Astrocyte of the cerebellum (primary cell): ENCODE measurements around the gene SLC44A3.

Source experiments
- DNase-seq: peaks from one replicate; pipeline ENCODE4 v3.0.0-alpha.2; 2011; ENCODE audit warnings: low read depth
- H3K4me3 ChIP-seq: 2 replicates; pipeline ENCODE4 v1.5.1; 2011; ENCODE audit warnings: mild to moderate bottlenecking, low read depth, low read length, moderate library complexity
- in situ Hi-C: cut with HindIII; loops from 2 replicates; pipeline ENCODE4 v1.10.0; 2017; ENCODE audit warnings: low sequenced_read_pairs
- TF ChIP-seq, protein P1 (sequence below): IDR thresholded peaks from 2 replicates; pipeline ENCODE4 v1.5.1; 2012; ENCODE audit warnings: low read length, low read depth, moderate library complexity, mild to moderate bottlenecking; ENCODE audit errors: missing control alignments

SLC44A3 gene

DNA sequence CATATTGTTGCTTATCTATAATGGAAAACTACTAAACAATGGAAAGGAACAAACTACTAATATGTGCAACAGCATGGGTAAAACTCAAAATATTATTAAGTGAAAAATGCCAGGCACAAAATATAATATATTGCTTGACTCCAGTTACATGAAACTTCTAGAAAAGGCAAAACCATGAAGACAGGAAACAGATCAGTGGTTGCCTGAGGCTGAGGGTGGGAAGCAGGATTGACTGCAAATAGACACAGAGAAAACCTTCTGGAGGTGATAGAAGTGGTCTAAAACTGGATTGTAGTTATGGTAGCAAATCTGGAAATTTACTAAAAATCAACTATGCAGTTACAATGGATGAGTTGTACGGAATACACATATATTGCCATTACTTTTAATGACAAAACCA, 29.5 kb upstream of the SLC44A3 start:
- no peak for DNase-seq
- TF ChIP-seq, protein P1, sequence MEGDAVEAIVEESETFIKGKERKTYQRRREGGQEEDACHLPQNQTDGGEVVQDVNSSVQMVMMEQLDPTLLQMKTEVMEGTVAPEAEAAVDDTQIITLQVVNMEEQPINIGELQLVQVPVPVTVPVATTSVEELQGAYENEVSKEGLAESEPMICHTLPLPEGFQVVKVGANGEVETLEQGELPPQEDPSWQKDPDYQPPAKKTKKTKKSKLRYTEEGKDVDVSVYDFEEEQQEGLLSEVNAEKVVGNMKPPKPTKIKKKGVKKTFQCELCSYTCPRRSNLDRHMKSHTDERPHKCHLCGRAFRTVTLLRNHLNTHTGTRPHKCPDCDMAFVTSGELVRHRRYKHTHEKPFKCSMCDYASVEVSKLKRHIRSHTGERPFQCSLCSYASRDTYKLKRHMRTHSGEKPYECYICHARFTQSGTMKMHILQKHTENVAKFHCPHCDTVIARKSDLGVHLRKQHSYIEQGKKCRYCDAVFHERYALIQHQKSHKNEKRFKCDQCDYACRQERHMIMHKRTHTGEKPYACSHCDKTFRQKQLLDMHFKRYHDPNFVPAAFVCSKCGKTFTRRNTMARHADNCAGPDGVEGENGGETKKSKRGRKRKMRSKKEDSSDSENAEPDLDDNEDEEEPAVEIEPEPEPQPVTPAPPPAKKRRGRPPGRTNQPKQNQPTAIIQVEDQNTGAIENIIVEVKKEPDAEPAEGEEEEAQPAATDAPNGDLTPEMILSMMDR: no peak
- H3K4me3 ChIP-seq: no peak overlapping the region
- in situ Hi-C loops: loop anchor here (25.0 kb wide), 1 partner anchor 253 kb away; the partner anchor contains the start of gene F3

DNA sequence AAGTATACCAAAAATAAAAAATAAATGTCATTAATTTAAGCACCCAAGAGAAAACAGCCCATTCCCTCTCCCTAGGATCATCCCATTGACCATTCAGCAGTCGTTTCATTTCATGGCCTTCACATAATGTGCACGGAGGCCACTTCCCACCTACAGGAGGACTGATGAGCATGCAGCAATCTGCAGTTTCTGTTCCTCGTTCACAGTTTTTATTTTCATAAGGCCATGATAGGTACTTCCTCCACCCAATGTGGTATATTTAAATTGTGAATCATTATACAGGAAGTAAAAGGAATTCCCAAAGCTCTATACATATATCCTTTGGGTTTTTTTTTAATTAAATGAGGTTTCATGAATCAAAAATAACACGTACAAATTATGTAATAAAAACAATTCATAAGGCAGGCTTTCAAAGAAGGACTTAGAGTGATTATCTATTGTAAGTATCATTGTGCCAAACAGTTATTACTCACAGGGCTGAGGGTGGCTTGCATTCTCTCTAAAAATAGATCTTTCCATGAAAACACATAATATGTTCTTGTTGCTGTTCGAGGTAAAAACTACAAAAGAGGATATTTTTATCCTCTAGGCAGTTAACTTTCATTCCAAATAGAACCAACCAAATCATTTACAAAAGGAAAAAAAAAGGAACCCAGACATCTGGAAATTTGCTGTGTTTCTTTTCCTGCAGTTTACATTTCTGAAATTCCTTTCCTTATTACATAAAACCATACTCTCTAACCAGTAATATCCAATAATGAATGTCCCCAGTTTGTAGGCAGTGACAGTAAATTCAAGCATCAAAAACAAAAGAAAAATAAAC, 27.5 kb upstream of the SLC44A3 start:
- DNase-seq: peak; percentile 64
- in situ Hi-C loops: loop anchor here (25.0 kb wide), 1 partner anchor 255 kb away; the partner anchor contains the start of gene F3
- no peak overlapping the region for H3K4me3 ChIP-seq
- TF ChIP-seq, protein P1: peak; percentile 49

DNA sequence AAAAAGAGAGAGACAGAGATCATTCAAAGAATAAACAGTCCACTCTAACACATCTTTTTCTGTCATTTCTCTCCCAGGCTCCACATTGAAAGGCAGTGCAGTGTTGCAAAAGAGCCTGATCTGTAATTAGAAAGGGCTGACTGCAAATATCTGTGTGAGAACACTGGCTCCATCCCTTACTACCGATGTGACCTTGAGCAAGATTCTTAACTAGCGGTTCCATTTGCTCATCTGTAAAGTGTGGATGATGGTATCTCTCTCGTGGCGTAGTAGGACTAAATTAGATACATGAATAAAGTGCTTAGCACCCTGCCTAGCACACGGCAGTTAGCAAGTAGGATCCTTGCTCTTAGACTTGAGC, 26.9 kb upstream of the SLC44A3 start:
- DNase-seq: no peak
- in situ Hi-C loops: loop anchor here (25.0 kb wide), 1 partner anchor 256 kb away; the partner anchor contains the start of gene F3

DNA sequence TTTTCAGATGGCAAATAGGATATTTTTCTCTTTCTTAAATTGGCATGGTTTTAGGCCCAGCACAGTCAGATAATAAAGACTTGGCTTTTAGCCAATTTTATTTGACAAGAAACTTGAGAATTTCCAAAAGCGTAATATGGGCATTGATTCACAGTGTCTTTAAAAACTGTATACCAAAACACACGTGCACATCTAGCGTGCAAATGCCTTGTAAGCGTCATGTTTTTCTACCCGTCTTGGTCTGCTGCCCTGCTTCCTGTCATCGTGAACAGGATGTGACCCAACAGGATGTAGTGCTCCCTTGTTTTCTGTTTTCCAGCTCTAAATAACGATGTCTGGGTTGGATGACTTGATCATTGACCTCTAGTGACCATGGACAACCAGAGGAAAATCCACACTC, 24.7 kb upstream of the SLC44A3 start:
- H3K4me3 ChIP-seq: no peak overlapping the region
- DNase-seq: no peak
- TF ChIP-seq, protein P1: no peak
- in situ Hi-C loops: loop anchor here (5.0 to 25.0 kb wide), 2 partner anchors 83 to 258 kb away; partner anchors contain the start of gene F3

More for the DNA sequence above, 26.9 kb upstream of the SLC44A3 start:
- TF ChIP-seq, protein P1: no peak
- no peak overlapping the region for H3K4me3 ChIP-seq

DNA sequence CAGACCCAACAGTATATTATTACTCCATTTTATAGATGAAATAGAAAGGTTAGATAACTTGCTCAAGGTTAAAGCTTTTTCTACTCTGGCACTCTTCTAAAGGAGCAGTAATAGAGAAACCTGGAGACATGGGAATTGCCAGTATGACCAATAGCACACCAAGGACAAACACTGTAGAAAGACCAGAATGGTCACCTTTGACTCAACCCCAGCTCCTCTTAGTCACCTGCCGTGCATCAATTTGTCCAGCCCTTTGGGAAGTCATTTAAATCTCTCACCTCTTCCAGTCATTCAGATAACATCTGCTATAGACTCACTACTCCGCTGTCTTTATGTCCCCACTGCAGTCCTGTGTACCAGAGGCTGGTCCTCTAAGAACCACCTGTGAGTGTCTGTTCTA, 23.9 kb upstream of the SLC44A3 start:
- H3K4me3 ChIP-seq: no peak overlapping the region
- in situ Hi-C loops: loop anchor here (5.0 to 25.0 kb wide), 2 partner anchors 84 to 259 kb away; partner anchors contain the start of gene F3
- TF ChIP-seq, protein P1: no peak
- DNase-seq: no peak

DNA sequence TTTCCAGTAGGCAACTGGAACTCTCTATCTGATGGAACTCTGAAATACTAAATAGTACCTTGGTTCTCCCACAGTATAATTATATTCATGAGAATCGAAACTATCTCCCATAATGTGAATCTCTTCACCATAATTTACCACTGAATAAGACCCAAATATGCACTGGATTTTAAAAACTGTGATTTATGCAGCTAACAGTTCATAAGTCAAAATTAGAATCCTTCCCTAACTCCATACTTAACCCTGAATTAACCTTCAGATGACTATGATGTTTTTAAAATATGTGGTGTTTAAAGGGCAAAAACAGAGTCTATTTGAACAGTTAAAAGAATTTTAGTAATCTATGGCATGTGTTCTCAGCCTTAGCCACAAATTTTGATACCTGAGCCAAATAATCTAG, 22.9 kb upstream of the SLC44A3 start:
- in situ Hi-C loops: loop anchor here (5.0 to 25.0 kb wide), 2 partner anchors 85 to 260 kb away; partner anchors contain the start of gene F3

More for the DNA sequence above, 22.9 kb upstream of the SLC44A3 start:
- no peak overlapping the region for H3K4me3 ChIP-seq
- DNase-seq: no peak
- TF ChIP-seq, protein P1: no peak
